Measurements from ENCODE around the gene SPON1.

The SPON1 gene

GRCh38 chr11:14223636-14224288 is 261.2 kb downstream of the SPON1 start:
- Histone ChIP-seq H3K4me3 (ENCODE audit: low read depth, low read length) (no peak overlapping the region), H3K9me3 (ENCODE audit: control insufficient read depth, insufficient read depth, low read length) (no peaks in the 10 kb centered on the region), H3K27me3 (ENCODE audit: control insufficient read depth, insufficient read depth, low read length) (no peaks in the 10 kb centered on the region), H3K4me1 (ENCODE audit: control insufficient read depth, insufficient read depth, low read length) (peaks cover 11% of the 10 kb centered on the region), H3K36me3 (ENCODE audit: control insufficient read depth, insufficient read depth, low read length) (no peaks in the 10 kb centered on the region), H3K9ac (ENCODE audit: low read depth, low read length) (no peak overlapping the region)

- H3K4me3 ChIP-seq (ENCODE audit: low read depth, low read length): no peak overlapping the region
Observed at GRCh38 chr11:14224395-14224794, 261.9 kb downstream of the SPON1 start.

GRCh38 chr11:14225666-14226065 is 263.1 kb downstream of the SPON1 start:
- H3K9ac ChIP-seq (ENCODE audit: low read depth, low read length): no peak overlapping the region

More at GRCh38 chr11:14224395-14224794, 261.9 kb downstream of the SPON1 start:
- Histone ChIP-seq H3K27me3 (ENCODE audit: control insufficient read depth, insufficient read depth, low read length) (peaks cover 4% of the 10 kb centered on the region), H3K36me3 (ENCODE audit: control insufficient read depth, insufficient read depth, low read length) (no peaks in the 10 kb centered on the region), H3K9me3 (ENCODE audit: control insufficient read depth, insufficient read depth, low read length) (no peaks in the 10 kb centered on the region), H3K4me1 (ENCODE audit: control insufficient read depth, insufficient read depth, low read length) (peaks cover 15% of the 10 kb centered on the region), H3K9ac (ENCODE audit: low read depth, low read length) (no peak overlapping the region)

GRCh38 chr11:14228356-14228755 is 265.8 kb downstream of the SPON1 start:
- Histone ChIP-seq H3K4me1 (ENCODE audit: control insufficient read depth, insufficient read depth, low read length) (peaks cover 30% of the 10 kb centered on the region), H3K9me3 (ENCODE audit: control insufficient read depth, insufficient read depth, low read length) (no peaks in the 10 kb centered on the region), H3K27me3 (ENCODE audit: control insufficient read depth, insufficient read depth, low read length) (peaks cover 4% of the 10 kb centered on the region), H3K36me3 (ENCODE audit: control insufficient read depth, insufficient read depth, low read length) (no peaks in the 10 kb centered on the region), H3K4me3 (ENCODE audit: low read depth, low read length) (no peak overlapping the region), H3K9ac (ENCODE audit: low read depth, low read length) (no peak overlapping the region)

More at GRCh38 chr11:14225666-14226065, 263.1 kb downstream of the SPON1 start:
- H3K9me3 ChIP-seq (ENCODE audit: control insufficient read depth, insufficient read depth, low read length): no peaks in the 10 kb centered on the region
- peaks cover 4% of the 10 kb centered on the region for H3K27me3 ChIP-seq (ENCODE audit: control insufficient read depth, insufficient read depth, low read length)
- H3K36me3 ChIP-seq (ENCODE audit: control insufficient read depth, insufficient read depth, low read length): no peaks in the 10 kb centered on the region
- no peak overlapping the region for H3K4me3 ChIP-seq (ENCODE audit: low read depth, low read length)
- peaks cover 26% of the 10 kb centered on the region for H3K4me1 ChIP-seq (ENCODE audit: control insufficient read depth, insufficient read depth, low read length)

GRCh38 chr11:14229472-14229871 is 266.9 kb downstream of the SPON1 start:
- Histone ChIP-seq H3K4me3 (ENCODE audit: low read depth, low read length) (peak overlapping the region; percentile 24), H3K36me3 (ENCODE audit: control insufficient read depth, insufficient read depth, low read length) (no peaks in the 10 kb centered on the region), H3K4me1 (ENCODE audit: control insufficient read depth, insufficient read depth, low read length) (peaks cover 23% of the 10 kb centered on the region), H3K27me3 (ENCODE audit: control insufficient read depth, insufficient read depth, low read length) (peaks cover 4% of the 10 kb centered on the region), H3K9me3 (ENCODE audit: control insufficient read depth, insufficient read depth, low read length) (no peaks in the 10 kb centered on the region), H3K9ac (ENCODE audit: low read depth, low read length) (no peak overlapping the region)

- H3K27me3 ChIP-seq (ENCODE audit: control insufficient read depth, insufficient read depth, low read length): peaks cover 4% of the 10 kb centered on the region
- peaks cover 19% of the 10 kb centered on the region for H3K4me1 ChIP-seq (ENCODE audit: control insufficient read depth, insufficient read depth, low read length)
- H3K9me3 ChIP-seq (ENCODE audit: control insufficient read depth, insufficient read depth, low read length): no peaks in the 10 kb centered on the region
- peak overlapping the region; percentile 14 for H3K4me3 ChIP-seq (ENCODE audit: low read depth, low read length)
- H3K9ac ChIP-seq (ENCODE audit: low read depth, low read length): no peak overlapping the region
- no peaks in the 10 kb centered on the region for H3K36me3 ChIP-seq (ENCODE audit: control insufficient read depth, insufficient read depth, low read length)
Observed at GRCh38 chr11:14230407-14230806, 267.9 kb downstream of the SPON1 start.

- Histone ChIP-seq H3K9ac (ENCODE audit: low read depth, low read length) (no peak overlapping the region), H3K4me3 (ENCODE audit: low read depth, low read length) (no peak overlapping the region), H3K36me3 (ENCODE audit: control insufficient read depth, insufficient read depth, low read length) (no peaks in the 10 kb centered on the region), H3K27me3 (ENCODE audit: control insufficient read depth, insufficient read depth, low read length) (peaks cover 4% of the 10 kb centered on the region), H3K4me1 (ENCODE audit: control insufficient read depth, insufficient read depth, low read length) (peaks cover 19% of the 10 kb centered on the region), H3K9me3 (ENCODE audit: control insufficient read depth, insufficient read depth, low read length) (no peaks in the 10 kb centered on the region)
Observed at GRCh38 chr11:14232652-14233051, 270.1 kb downstream of the SPON1 start.

- Histone ChIP-seq H3K27me3 (ENCODE audit: control insufficient read depth, insufficient read depth, low read length) (no peaks in the 10 kb centered on the region), H3K9me3 (ENCODE audit: control insufficient read depth, insufficient read depth, low read length) (no peaks in the 10 kb centered on the region), H3K36me3 (ENCODE audit: control insufficient read depth, insufficient read depth, low read length) (no peaks in the 10 kb centered on the region), H3K9ac (ENCODE audit: low read depth, low read length) (no peak overlapping the region), H3K4me1 (ENCODE audit: control insufficient read depth, insufficient read depth, low read length) (peaks cover 15% of the 10 kb centered on the region), H3K4me3 (ENCODE audit: low read depth, low read length) (no peak overlapping the region)
Observed at GRCh38 chr11:14234446-14234845, 271.9 kb downstream of the SPON1 start.

- Histone ChIP-seq H3K4me1 (ENCODE audit: control insufficient read depth, insufficient read depth, low read length) (peaks cover 3% of the 10 kb centered on the region), H3K27me3 (ENCODE audit: control insufficient read depth, insufficient read depth, low read length) (no peaks in the 10 kb centered on the region), H3K9ac (ENCODE audit: low read depth, low read length) (no peak overlapping the region), H3K4me3 (ENCODE audit: low read depth, low read length) (no peak overlapping the region), H3K36me3 (ENCODE audit: control insufficient read depth, insufficient read depth, low read length) (no peaks in the 10 kb centered on the region), H3K9me3 (ENCODE audit: control insufficient read depth, insufficient read depth, low read length) (no peaks in the 10 kb centered on the region)
Observed at GRCh38 chr11:14235701-14236100, 273.2 kb downstream of the SPON1 start.

GRCh38 chr11:14237444-14237961 is 275.0 kb downstream of the SPON1 start:
- Histone ChIP-seq H3K4me3 (ENCODE audit: low read depth, low read length) (no peak overlapping the region), H3K4me1 (ENCODE audit: control insufficient read depth, insufficient read depth, low read length) (peaks cover under 1% of the 10 kb centered on the region), H3K9me3 (ENCODE audit: control insufficient read depth, insufficient read depth, low read length) (no peaks in the 10 kb centered on the region), H3K36me3 (ENCODE audit: control insufficient read depth, insufficient read depth, low read length) (no peaks in the 10 kb centered on the region), H3K27me3 (ENCODE audit: control insufficient read depth, insufficient read depth, low read length) (no peaks in the 10 kb centered on the region), H3K9ac (ENCODE audit: low read depth, low read length) (no peak overlapping the region)

- H3K27me3 ChIP-seq (ENCODE audit: control insufficient read depth, insufficient read depth, low read length): no peaks in the 10 kb centered on the region
- H3K36me3 ChIP-seq (ENCODE audit: control insufficient read depth, insufficient read depth, low read length): no peaks in the 10 kb centered on the region
- no peaks in the 10 kb centered on the region for H3K9me3 ChIP-seq (ENCODE audit: control insufficient read depth, insufficient read depth, low read length)
- no peak overlapping the region for H3K9ac ChIP-seq (ENCODE audit: low read depth, low read length)
- H3K4me1 ChIP-seq (ENCODE audit: control insufficient read depth, insufficient read depth, low read length): no peaks in the 10 kb centered on the region
- no peak overlapping the region for H3K4me3 ChIP-seq (ENCODE audit: low read depth, low read length)
Observed at GRCh38 chr11:14240221-14240620, 277.7 kb downstream of the SPON1 start.

GRCh38 chr11:14240951-14241350 is 278.4 kb downstream of the SPON1 start:
- Histone ChIP-seq H3K9me3 (ENCODE audit: control insufficient read depth, insufficient read depth, low read length) (no peaks in the 10 kb centered on the region), H3K36me3 (ENCODE audit: control insufficient read depth, insufficient read depth, low read length) (no peaks in the 10 kb centered on the region), H3K4me3 (ENCODE audit: low read depth, low read length) (no peak overlapping the region), H3K9ac (ENCODE audit: low read depth, low read length) (no peak overlapping the region), H3K4me1 (ENCODE audit: control insufficient read depth, insufficient read depth, low read length) (no peaks in the 10 kb centered on the region), H3K27me3 (ENCODE audit: control insufficient read depth, insufficient read depth, low read length) (no peaks in the 10 kb centered on the region)
